Measurements from ENCODE around the gene SVEP1. TPM values are rescaled to one million over a fixed set of nuclear protein-coding genes. Genes with fewer than 3 reads are reported as not detected.

The SVEP1 gene
- total RNA-seq, 4 donors from 2014 or later = 13.9 to 26.8 (median 17.4) TPM

DNA sequence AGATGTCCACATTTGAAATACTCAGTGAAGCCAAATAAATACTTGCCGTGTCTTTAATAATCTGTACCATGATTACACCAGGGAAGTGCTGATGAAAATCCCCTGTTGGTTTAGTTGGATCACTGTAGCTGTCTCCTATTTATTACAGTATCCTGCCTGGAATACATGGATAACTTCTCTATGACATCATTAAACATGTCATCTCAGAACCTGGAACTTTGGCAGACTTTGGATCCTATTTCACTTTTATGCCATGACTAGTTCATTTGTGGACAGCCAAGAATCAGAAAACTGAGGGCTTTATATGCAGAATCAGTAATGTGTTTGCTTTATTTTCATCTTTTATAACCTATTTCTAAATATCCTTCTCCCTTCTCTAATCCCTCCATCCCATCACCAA lies 241.8 kb downstream of the SVEP1 start, which contains the start of gene TXNDC8:
TSS of gene TXNDC8 (minus strand) at position 137 of the 400 bp plus-strand sequence.
- WGBS, 2 donors (ENCODE audit: low coverage in 1 of 2) = 83% methylated on average over 1 of the region's 1 CpG
- no peaks in the 10 kb centered on the region for H3K9me3 ChIP-seq
- H3K4me3 ChIP-seq = no peak within 1 kb of the TSS
- H3K36me3 ChIP-seq = no peaks in the 10 kb centered on the region
- H3K4me1 ChIP-seq = peaks cover 0 to 4% (median 0%) of the 10 kb centered on the region in 4 donors
- in situ Hi-C loops (cut with MboI; ENCODE audit: low pct_ligation_motif_present in 1 of 4, low pct_unique_long_range_greater_than_20kb in 1 of 4, low sequenced_read_pairs in 3 of 4) = no loop called here
- TF ChIP-seq EP300 (IDR thresholded peaks at IDR 0.05; ENCODE audit: low read depth) = no peak
- TF ChIP-seq, protein P1, sequence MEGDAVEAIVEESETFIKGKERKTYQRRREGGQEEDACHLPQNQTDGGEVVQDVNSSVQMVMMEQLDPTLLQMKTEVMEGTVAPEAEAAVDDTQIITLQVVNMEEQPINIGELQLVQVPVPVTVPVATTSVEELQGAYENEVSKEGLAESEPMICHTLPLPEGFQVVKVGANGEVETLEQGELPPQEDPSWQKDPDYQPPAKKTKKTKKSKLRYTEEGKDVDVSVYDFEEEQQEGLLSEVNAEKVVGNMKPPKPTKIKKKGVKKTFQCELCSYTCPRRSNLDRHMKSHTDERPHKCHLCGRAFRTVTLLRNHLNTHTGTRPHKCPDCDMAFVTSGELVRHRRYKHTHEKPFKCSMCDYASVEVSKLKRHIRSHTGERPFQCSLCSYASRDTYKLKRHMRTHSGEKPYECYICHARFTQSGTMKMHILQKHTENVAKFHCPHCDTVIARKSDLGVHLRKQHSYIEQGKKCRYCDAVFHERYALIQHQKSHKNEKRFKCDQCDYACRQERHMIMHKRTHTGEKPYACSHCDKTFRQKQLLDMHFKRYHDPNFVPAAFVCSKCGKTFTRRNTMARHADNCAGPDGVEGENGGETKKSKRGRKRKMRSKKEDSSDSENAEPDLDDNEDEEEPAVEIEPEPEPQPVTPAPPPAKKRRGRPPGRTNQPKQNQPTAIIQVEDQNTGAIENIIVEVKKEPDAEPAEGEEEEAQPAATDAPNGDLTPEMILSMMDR (IDR thresholded peaks at IDR 0.05) = no peak
- H3K27ac ChIP-seq = no peak within 1 kb of the TSS
- intact Hi-C loops (cut with DNase I; ENCODE audit: low total_unique reads) = no loop called here
- no peaks in the 10 kb centered on the region for H3K27me3 ChIP-seq
- no peak for DNase-seq

GRCh38 chr9:110336363-110336762 lies 243.2 kb downstream of the SVEP1 start:
- Histone ChIP-seq H3K4me3 (no peak overlapping the region), H3K27me3 (no peaks in the 10 kb centered on the region), H3K9me3 (no peaks in the 10 kb centered on the region), H3K4me1 (peaks cover 0 to 4% (median 0%) of the 10 kb centered on the region in 4 donors), H3K27ac (no peak overlapping the region), H3K36me3 (no peaks in the 10 kb centered on the region)
- intact Hi-C loops (cut with DNase I; ENCODE audit: low total_unique reads) = no loop called here
- in situ Hi-C loops (cut with MboI; ENCODE audit: low pct_ligation_motif_present in 1 of 4, low pct_unique_long_range_greater_than_20kb in 1 of 4, low sequenced_read_pairs in 3 of 4) = no loop called here
- TF ChIP-seq POLR2A (IDR thresholded peaks at IDR 0.05) (no peak), EP300 (IDR thresholded peaks at IDR 0.05; ENCODE audit: low read depth) (no peak), POLR2AphosphoS5 (IDR thresholded peaks at IDR 0.05) (no peak)
- TF ChIP-seq, protein P1 (IDR thresholded peaks at IDR 0.05) = no peak
- WGBS, 2 donors (ENCODE audit: low coverage in 1 of 2) = 77 to 86% methylated on average over 1 of the region's 1 CpG
- no peak for DNase-seq

DNA sequence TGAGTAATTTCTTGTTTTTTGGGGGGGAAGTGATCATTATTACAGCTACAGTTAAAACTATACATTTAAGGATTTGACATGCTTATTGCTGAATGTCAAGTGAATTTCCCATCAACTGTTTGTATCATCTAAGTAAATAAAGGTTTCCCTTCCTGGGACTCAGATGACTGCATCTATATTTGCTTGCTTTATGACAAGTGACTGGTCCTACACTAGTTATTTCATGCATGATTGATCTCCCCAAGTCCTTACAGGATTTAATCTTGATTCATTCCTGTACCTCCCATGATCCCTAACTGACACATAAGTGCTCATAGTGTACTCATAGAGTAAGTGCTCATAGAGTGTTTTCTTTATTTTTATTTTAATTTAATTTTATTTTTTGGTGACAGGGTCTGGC lies 244.7 kb downstream of the SVEP1 start:
- Histone ChIP-seq H3K9me3 (no peaks in the 10 kb centered on the region), H3K4me3 (no peak overlapping the region), H3K27me3 (no peaks in the 10 kb centered on the region), H3K36me3 (no peaks in the 10 kb centered on the region), H3K27ac (no peak overlapping the region), H3K4me1 (peaks cover 0 to 4% (median 0%) of the 10 kb centered on the region in 4 donors)
- intact Hi-C loops (cut with DNase I; ENCODE audit: low total_unique reads) = no loop called here
- no peak for DNase-seq
- TF ChIP-seq, protein P1 (IDR thresholded peaks at IDR 0.05) = no peak
- TF ChIP-seq POLR2A (IDR thresholded peaks at IDR 0.05) (no peak), EP300 (IDR thresholded peaks at IDR 0.05; ENCODE audit: low read depth) (no peak), POLR2AphosphoS5 (IDR thresholded peaks at IDR 0.05) (no peak)
- in situ Hi-C loops (cut with MboI; ENCODE audit: low pct_ligation_motif_present in 1 of 4, low pct_unique_long_range_greater_than_20kb in 1 of 4, low sequenced_read_pairs in 3 of 4) = no loop called here

DNA sequence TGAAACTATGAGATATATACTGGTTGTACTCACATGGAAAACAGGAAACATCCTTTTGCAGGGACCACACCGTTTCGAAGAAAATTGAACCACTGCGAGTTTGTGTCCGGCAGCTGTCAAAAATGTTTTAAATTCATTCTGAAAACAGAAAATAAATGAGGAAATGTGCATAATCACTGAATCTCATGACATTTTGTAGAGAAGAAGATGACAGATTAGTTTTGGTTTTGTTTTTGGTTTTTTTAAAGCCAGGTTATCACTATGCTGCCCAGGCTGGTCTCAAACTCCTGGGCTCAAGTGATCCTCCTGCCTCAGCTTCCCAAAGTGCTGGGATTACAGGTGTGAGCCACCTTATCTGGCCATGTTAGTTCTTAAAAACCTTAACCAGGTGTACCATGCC lies 245.4 kb downstream of the SVEP1 start:
- Histone ChIP-seq H3K36me3 (no peaks in the 10 kb centered on the region), H3K27me3 (no peaks in the 10 kb centered on the region), H3K4me1 (peaks cover 0 to 4% (median 0%) of the 10 kb centered on the region in 4 donors), H3K9me3 (no peaks in the 10 kb centered on the region), H3K27ac (no peak overlapping the region), H3K4me3 (no peak overlapping the region)
- TF ChIP-seq EP300 (IDR thresholded peaks at IDR 0.05; ENCODE audit: low read depth) (no peak), POLR2AphosphoS5 (IDR thresholded peaks at IDR 0.05) (no peak), POLR2A (IDR thresholded peaks at IDR 0.05) (no peak)
- TF ChIP-seq, protein P1 (IDR thresholded peaks at IDR 0.05) = no peak
- in situ Hi-C loops (cut with MboI; ENCODE audit: low pct_ligation_motif_present in 1 of 4, low pct_unique_long_range_greater_than_20kb in 1 of 4, low sequenced_read_pairs in 3 of 4) = no loop called here
- WGBS, 2 donors (ENCODE audit: low coverage in 1 of 2) = 57 to 65% methylated on average over 4 of the region's 4 CpGs
- intact Hi-C loops (cut with DNase I; ENCODE audit: low total_unique reads) = no loop called here
- DNase-seq = no peak
